Smooth muscle cell of the pulmonary artery (primary cell): ENCODE measurements around the gene SUFU. TPM values are rescaled to one million over a fixed set of nuclear protein-coding genes. Genes with fewer than 3 reads are reported as not detected.

Experiments
- total RNA-seq: library from RNA; depleted of rRNA; stranded (reverse); fragments of >200 nt; gene quantifications from 2 replicates; pipeline ENCODE4 v1.2.3, GENCODE V29; 2014

SUFU gene
- 7.5 and 7.6 TPM in 2 replicates for total RNA-seq

GRCh38 chr10:102503264-102504178, at the start of gene SUFU:
SUFU (plus strand) TSS chr10:102503972; CDS start chr10:102504153, 181 bp downstream.

GRCh38 chr10:102502337-102503151, 1.2 kb upstream of the SUFU start, which contains the start of gene ACTR1A:
ACTR1A (minus strand) TSS chr10:102502712; CDS start chr10:102502647, 65 bp downstream.

GRCh38 chr10:102644066-102644645, 140.4 kb downstream of the SUFU start, which contains the start of gene TRIM8:
TRIM8 (plus strand) TSS chr10:102644479; CDS start chr10:102644618, 139 bp downstream.

Other genes with a start within 250 kb of the SUFU start
- 23.0 and 37.6 TPM in 2 replicates for gene NFKB2, start 108.3 kb upstream of the SUFU start, total RNA-seq
- gene PSD, start 85.2 kb upstream of the SUFU start, total RNA-seq, result 2.0 and 3.7 TPM in 2 replicates
- gene FBXL15, start 83.1 kb upstream of the SUFU start, total RNA-seq, result 6.3 and 6.6 TPM in 2 replicates
- 42.9 and 43.6 TPM in 2 replicates for gene CUEDC2, start 71.4 kb upstream of the SUFU start, total RNA-seq
- not detected in 2 replicates for gene C10orf95, start 52.4 kb upstream of the SUFU start, total RNA-seq
- gene ACTR1A, start 1.3 kb upstream of the SUFU start, total RNA-seq, result 141 and 167 TPM in 2 replicates
- gene TRIM8, start 140.5 kb downstream of the SUFU start, total RNA-seq, result 91.0 and 138 TPM in 2 replicates
- gene ARL3, start 210.4 kb downstream of the SUFU start, total RNA-seq, result 5.3 and 7.2 TPM in 2 replicates
- gene SFXN2, start 210.7 kb downstream of the SUFU start, total RNA-seq, result 6.4 and 6.7 TPM in 2 replicates
- 80.4 and 91.5 TPM in 2 replicates for gene WBP1L, start 240.0 kb downstream of the SUFU start, total RNA-seq